Colonic mucosa (tissue), 4 donors: ENCODE data around the gene NNMT. TPM values are rescaled to one million over a fixed set of nuclear protein-coding genes. Genes with fewer than 3 reads are reported as not detected.

Experiments used
- DNase-seq: peaks from one replicate; pipeline ENCODE4 v3.0.0-alpha.2; 2020
- H3K27ac ChIP-seq: fragments of 200-600 bp; one replicate; pipeline ENCODE4 v1.8.0; 2021
- H3K27me3 ChIP-seq: fragments of 200-600 bp; one replicate; pipeline ENCODE4 v1.8.0; 2021
- H3K36me3 ChIP-seq: fragments of 200-600 bp; one replicate; pipeline ENCODE4 v1.8.0; 2021
- H3K4me1 ChIP-seq: fragments of 200-600 bp; one replicate; pipeline ENCODE4 v1.8.0; 2021; ENCODE audit warnings: mild to moderate bottlenecking
- H3K4me3 ChIP-seq: fragments of 200-600 bp; one replicate; pipeline ENCODE4 v1.8.0; 2021
- H3K9ac ChIP-seq, 2 donors: one replicate each; pipeline ENCODE4 v1.7.0; 2013; ENCODE audit warnings: control low read depth in 2 of 2, low read depth in 2 of 2, low read length in 2 of 2
- H3K9me3 ChIP-seq: fragments of 200-600 bp; one replicate; pipeline ENCODE4 v1.8.0; 2021
- intact Hi-C: fragments of 100-400 bp; cut with DNase I; formaldehyde crosslinking; loops from one replicate; pipeline ENCODE4 v1.14.1; 2022
- total RNA-seq, 2 donors: library from RNA; stranded (reverse); fragmentation: NEBNext Ultra II Directional in 1 of 2; extraction: Animal tissue kit (Norgen Biotek cat#: 25700) in 1 of 2; gene quantifications; one replicate each; pipeline ENCODE4 v1.2.1, GENCODE V29; 2021
- TF ChIP-seq, protein P1 (sequence below): fragments of 200-600 bp; IDR thresholded peaks from one replicate; pipeline ENCODE4 v1.8.0; 2022; ENCODE audit warnings: antibody characterized with exemption, mild to moderate bottlenecking
- donor health status: healthy.
- donor health status: DM: no; HTN: no; CAD: no.
- donor health status: DM: no; HTN: no; CAD: no.

Gene NNMT
- total RNA-seq, 2 donors from 2014 or later, result 13.7 to 41.3 TPM

DNA sequence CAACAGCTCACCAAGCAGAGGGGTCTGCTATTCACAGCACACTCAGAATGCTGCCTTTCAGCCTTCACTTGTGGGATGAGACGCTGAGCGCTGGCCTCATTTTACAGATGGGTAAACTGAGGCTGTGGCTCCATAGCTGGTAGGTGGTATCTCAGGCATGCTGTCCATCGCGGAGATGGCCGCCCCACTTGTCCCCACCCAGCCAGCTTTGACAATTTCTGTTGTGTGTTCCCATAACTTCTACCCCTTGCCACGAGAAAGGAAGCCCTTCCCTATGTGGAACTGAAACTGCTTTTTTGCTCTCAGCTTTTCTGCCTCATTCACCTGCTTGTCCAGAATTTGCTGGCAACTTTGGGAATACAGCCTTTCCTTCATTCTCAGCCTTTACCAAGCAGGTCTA, 36.1 kb upstream of the NNMT start:
- no peak overlapping the region for H3K27ac ChIP-seq
- TF ChIP-seq, protein P1, sequence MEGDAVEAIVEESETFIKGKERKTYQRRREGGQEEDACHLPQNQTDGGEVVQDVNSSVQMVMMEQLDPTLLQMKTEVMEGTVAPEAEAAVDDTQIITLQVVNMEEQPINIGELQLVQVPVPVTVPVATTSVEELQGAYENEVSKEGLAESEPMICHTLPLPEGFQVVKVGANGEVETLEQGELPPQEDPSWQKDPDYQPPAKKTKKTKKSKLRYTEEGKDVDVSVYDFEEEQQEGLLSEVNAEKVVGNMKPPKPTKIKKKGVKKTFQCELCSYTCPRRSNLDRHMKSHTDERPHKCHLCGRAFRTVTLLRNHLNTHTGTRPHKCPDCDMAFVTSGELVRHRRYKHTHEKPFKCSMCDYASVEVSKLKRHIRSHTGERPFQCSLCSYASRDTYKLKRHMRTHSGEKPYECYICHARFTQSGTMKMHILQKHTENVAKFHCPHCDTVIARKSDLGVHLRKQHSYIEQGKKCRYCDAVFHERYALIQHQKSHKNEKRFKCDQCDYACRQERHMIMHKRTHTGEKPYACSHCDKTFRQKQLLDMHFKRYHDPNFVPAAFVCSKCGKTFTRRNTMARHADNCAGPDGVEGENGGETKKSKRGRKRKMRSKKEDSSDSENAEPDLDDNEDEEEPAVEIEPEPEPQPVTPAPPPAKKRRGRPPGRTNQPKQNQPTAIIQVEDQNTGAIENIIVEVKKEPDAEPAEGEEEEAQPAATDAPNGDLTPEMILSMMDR, result no peak
- H3K9me3 ChIP-seq, result no peaks in the 10 kb centered on the region
- intact Hi-C loops, result loop anchor here (2.0 to 5.0 kb wide), 3 partner anchors 223 to 453 kb away; no protein-coding TSS in a partner anchor
- DNase-seq, result no peak
- no peak overlapping the region for H3K4me3 ChIP-seq
- no peak overlapping the region for H3K9ac ChIP-seq
- no peaks in the 10 kb centered on the region for H3K36me3 ChIP-seq
- no peaks in the 10 kb centered on the region for H3K27me3 ChIP-seq
- H3K4me1 ChIP-seq, result no peaks in the 10 kb centered on the region

DNA sequence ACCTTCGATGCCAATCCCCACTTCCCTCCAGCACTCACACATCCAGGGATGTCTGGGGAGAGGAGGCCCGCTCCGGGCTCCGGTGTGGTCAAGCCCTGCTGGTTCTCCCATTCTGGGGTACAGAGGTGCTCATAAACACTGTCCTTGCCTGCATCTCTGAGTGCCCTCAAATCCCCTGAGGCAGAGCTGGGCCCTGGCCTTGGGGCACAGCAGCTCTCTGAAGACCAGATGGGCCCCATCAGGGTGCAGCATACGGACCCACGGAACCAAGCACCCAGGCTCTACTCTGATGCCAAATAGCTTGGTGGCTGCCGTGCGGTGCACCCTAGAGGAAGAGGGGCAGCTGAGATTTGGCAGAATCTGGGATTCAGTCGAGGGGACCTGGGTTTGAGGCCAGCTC, 35.7 kb upstream of the NNMT start:
- intact Hi-C loops, result loop anchor here (2.0 to 5.0 kb wide), 3 partner anchors 223 to 453 kb away; no protein-coding TSS in a partner anchor
- TF ChIP-seq, protein P1, result no peak
- Histone ChIP-seq H3K36me3 (no peaks in the 10 kb centered on the region), H3K9ac (no peak overlapping the region), H3K9me3 (no peaks in the 10 kb centered on the region), H3K27ac (no peak overlapping the region), H3K4me1 (no peaks in the 10 kb centered on the region), H3K27me3 (no peaks in the 10 kb centered on the region), H3K4me3 (no peak overlapping the region)
- DNase-seq, result no peak

DNA sequence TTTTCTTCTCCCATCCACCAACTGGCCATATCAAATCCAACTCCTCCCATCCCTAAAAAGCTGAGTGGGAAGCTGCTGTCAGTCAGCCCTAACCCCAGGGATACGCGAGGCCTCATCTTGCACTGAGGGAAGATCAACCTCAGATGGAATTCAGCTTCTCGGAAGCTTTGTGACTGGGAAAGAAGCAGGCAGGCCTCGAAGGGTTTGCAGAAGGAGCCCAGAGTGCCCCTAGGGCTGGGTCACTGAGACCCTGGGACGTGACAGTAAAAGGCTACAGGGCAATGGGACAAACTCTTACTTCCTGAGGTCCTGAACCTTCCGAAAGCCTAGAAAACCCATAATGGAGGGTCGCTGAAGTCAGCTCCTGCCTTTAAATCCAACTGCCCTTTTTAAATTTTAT, 34.4 kb upstream of the NNMT start:
- Histone ChIP-seq H3K4me1 (no peaks in the 10 kb centered on the region), H3K9me3 (no peaks in the 10 kb centered on the region), H3K4me3 (no peak overlapping the region), H3K27ac (no peak overlapping the region), H3K9ac (no peak overlapping the region), H3K27me3 (no peaks in the 10 kb centered on the region), H3K36me3 (no peaks in the 10 kb centered on the region)
- intact Hi-C loops, result loop anchor here (1.0 to 5.0 kb wide), 4 partner anchors 224 to 454 kb away; no protein-coding TSS in a partner anchor
- TF ChIP-seq, protein P1, result no peak
- no peak for DNase-seq

DNA sequence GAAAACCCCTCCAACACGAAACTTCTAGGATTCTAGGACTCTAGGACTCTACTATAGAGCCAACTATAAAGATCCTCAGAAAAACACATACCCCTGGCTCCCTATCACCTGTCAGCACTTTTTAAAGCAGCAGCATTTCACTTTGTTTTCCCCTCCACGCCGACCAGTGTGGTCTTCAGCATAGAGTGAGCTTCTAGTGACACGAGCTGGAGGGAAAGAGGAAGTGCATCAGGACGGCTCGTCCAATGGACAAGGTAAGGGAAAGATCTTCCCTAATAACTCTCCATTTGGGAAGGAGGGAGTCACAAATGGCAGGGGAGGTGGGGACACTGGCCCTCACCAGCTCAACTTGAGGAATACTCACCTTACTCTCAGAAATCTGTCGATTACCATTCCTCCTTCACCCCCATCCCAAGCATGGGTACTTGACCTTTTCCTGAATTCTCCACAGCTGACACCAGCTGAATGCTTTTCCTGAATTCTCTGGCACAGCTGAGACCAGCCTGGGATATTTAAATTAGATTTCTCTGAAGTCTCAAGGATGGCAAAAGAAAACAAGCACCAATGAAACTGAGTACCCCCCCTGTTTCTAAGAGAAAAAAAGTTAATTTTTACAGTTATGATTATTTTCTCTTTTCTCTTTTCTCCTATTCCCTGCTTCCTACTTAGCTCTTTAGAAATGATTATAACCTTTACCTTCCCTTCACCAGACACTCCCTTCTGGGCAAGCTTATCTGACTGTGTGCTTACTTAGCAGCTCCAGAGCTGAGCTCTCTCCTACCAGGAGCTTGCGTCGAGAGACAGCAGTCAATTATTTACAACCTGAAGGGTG, 33.3 kb upstream of the NNMT start:
- intact Hi-C loops, result loop anchor here (5.0 kb wide), 2 partner anchors 226 to 456 kb away; no protein-coding TSS in a partner anchor
- TF ChIP-seq, protein P1, result peak; percentile 54
- Histone ChIP-seq H3K4me3 (no peak overlapping the region), H3K9ac (no peak overlapping the region), H3K27me3 (no peaks in the 10 kb centered on the region), H3K27ac (no peak overlapping the region), H3K4me1 (no peaks in the 10 kb centered on the region), H3K36me3 (no peaks in the 10 kb centered on the region), H3K9me3 (no peaks in the 10 kb centered on the region)
- DNase-seq, result no peak

DNA sequence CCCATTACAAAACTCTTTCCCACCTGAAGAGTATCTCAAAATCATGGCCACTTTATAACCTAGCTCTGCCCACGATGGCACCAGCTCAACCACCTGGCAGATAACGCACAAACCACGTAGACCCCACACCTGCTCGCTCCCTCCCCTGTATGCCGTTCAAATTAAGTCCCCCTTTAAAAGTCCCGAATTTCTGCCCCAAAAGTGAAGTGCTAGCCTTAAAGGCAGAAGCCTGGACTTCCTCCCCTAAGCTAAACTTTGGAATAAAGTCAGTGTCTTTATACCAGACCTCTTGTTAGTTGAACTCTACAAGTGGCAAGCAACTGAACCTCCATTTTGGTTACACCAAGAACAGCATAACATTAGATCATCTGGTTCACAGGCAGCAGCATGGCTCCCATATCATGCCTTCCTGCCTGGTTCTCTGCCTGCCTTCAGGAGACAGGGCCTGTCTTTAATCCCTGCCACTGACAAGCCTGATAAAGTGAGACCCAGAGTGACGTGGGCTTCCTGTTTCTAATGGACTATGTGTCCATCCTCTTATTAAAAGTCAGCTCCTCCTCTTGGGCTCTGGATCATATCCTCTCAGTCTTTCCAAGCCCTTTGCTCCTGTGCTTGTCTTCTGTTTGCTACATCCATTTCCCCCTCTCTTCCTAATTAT, 32.6 kb upstream of the NNMT start:
- intact Hi-C loops, result loop anchor here (5.0 kb wide), 2 partner anchors 226 to 456 kb away; no protein-coding TSS in a partner anchor
- Histone ChIP-seq H3K9ac (no peak overlapping the region), H3K36me3 (no peaks in the 10 kb centered on the region), H3K9me3 (no peaks in the 10 kb centered on the region), H3K27me3 (no peaks in the 10 kb centered on the region), H3K4me1 (no peaks in the 10 kb centered on the region), H3K4me3 (no peak overlapping the region), H3K27ac (no peak overlapping the region)
- TF ChIP-seq, protein P1, result no peak
- DNase-seq, result no peak
